SK-N-SH treated with all-trans-retinoic acid at 6 μM for 48 hours (cell line): ENCODE results near the gene LGALS7B.

Source experiments
- ARNTL ChIP-seq: fragments of 450-650 bp; formaldehyde crosslinking; IDR thresholded peaks from 2 replicates; pipeline ENCODE4 v1.5.0; 2020; ENCODE audit warnings: low read depth, mild to moderate bottlenecking, moderate library complexity, borderline replicate concordance
- CREB5 ChIP-seq: fragments of 250-450 bp; sonication (Bioruptor Pico); IDR thresholded peaks from 2 replicates; pipeline ENCODE4 v1.5.1; 2020; ENCODE audit warnings: low read depth, mild to moderate bottlenecking, moderate library complexity
- ESRRG ChIP-seq: fragments of 250-450 bp; sonication (Bioruptor Pico); IDR thresholded peaks from 2 replicates; pipeline ENCODE4 v1.6.1; 2021; ENCODE audit warnings: mild to moderate bottlenecking
- POU6F1 ChIP-seq: fragments of 250-450 bp; sonication (Bioruptor Pico); IDR thresholded peaks from 2 replicates; pipeline ENCODE4 v1.8.0; 2021; ENCODE audit warnings: low read depth, mild to moderate bottlenecking, moderate library complexity, borderline replicate concordance
- SNAI2 ChIP-seq: fragments of 250-450 bp; sonication (Bioruptor Pico); IDR thresholded peaks from 2 replicates; pipeline ENCODE4 v1.5.0; 2020; ENCODE audit warnings: mild to moderate bottlenecking, moderate library complexity
- ZC3H10 ChIP-seq: fragments of 250-450 bp; sonication (Bioruptor Pico); IDR thresholded peaks from 2 replicates; pipeline ENCODE4 v1.5.1; 2021; ENCODE audit warnings: mild to moderate bottlenecking, moderate library complexity
- ZFP3 ChIP-seq: fragments of 250-450 bp; sonication (Bioruptor Pico); IDR thresholded peaks from 2 replicates; pipeline ENCODE4 v1.5.0; 2020; ENCODE audit warnings: mild to moderate bottlenecking, moderate library complexity
- ZNF565 ChIP-seq: fragments of 450-650 bp; formaldehyde crosslinking; conservative IDR thresholded peaks from 2 replicates; pipeline ENCODE4 v1.5.0; 2020; ENCODE audit warnings: low read depth, mild to moderate bottlenecking, moderate library complexity
- ZNF70 ChIP-seq: fragments of 450-650 bp; formaldehyde crosslinking; IDR thresholded peaks from 2 replicates; pipeline ENCODE4 v1.5.0; 2020; ENCODE audit warnings: mild to moderate bottlenecking, moderate library complexity
- TF ChIP-seq, protein P1 (sequence below): fragments of 250-450 bp; sonication (Bioruptor Pico); IDR thresholded peaks from 2 replicates; pipeline ENCODE4 v1.8.0; 2020; ENCODE audit warnings: mild to moderate bottlenecking, moderate library complexity, borderline replicate concordance
- TF ChIP-seq, protein P2 (sequence below): fragments of 250-450 bp; sonication (Bioruptor Pico); IDR thresholded peaks from 2 replicates; pipeline ENCODE4 v1.5.1; 2021; ENCODE audit warnings: mild to moderate bottlenecking, moderate library complexity

DNA sequence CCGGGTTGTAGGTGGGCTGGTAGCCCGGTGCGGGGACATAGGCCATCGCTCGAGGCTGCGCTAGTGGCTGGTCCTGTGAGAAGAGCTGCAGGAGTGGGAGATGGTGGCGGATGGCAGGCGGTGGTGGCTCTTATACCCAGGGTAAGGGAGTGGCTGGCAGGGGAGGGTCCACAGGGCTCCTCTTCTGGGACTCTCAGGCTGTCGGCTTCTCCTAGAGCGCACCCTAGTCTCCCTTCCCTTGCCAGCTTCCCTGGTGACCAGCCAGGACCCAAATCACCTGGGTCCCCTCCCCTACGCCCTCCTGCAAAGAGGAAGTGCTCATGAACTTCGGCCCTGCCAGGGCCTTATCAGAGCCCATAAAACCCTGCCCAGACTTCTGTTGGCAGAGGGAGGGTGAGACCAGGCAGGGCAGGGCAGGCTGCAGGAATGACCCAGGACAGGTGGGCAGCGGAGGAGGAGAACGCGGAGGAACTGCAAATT is 23.9 kb downstream of the LGALS7B start, which contains the start of gene LGALS4:
- TF ChIP-seq ESRRG (CRISPR knock-in tag) (no peak), CREB5 (no peak), ZC3H10 (CRISPR knock-in tag) (no peak), ZNF565 (CRISPR knock-in tag) (no peak), ZNF70 (CRISPR knock-in tag) (no peak), ARNTL (CRISPR knock-in tag) (no peak), POU6F1 (CRISPR knock-in tag) (no peak), ZFP3 (CRISPR knock-in tag) (no peak), SNAI2 (CRISPR knock-in tag) (no peak)
- TF ChIP-seq, protein P1, sequence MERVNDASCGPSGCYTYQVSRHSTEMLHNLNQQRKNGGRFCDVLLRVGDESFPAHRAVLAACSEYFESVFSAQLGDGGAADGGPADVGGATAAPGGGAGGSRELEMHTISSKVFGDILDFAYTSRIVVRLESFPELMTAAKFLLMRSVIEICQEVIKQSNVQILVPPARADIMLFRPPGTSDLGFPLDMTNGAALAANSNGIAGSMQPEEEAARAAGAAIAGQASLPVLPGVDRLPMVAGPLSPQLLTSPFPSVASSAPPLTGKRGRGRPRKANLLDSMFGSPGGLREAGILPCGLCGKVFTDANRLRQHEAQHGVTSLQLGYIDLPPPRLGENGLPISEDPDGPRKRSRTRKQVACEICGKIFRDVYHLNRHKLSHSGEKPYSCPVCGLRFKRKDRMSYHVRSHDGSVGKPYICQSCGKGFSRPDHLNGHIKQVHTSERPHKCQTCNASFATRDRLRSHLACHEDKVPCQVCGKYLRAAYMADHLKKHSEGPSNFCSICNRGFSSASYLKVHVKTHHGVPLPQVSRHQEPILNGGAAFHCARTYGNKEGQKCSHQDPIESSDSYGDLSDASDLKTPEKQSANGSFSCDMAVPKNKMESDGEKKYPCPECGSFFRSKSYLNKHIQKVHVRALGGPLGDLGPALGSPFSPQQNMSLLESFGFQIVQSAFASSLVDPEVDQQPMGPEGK (CRISPR knock-in tag): no peak
- TF ChIP-seq, protein P2, sequence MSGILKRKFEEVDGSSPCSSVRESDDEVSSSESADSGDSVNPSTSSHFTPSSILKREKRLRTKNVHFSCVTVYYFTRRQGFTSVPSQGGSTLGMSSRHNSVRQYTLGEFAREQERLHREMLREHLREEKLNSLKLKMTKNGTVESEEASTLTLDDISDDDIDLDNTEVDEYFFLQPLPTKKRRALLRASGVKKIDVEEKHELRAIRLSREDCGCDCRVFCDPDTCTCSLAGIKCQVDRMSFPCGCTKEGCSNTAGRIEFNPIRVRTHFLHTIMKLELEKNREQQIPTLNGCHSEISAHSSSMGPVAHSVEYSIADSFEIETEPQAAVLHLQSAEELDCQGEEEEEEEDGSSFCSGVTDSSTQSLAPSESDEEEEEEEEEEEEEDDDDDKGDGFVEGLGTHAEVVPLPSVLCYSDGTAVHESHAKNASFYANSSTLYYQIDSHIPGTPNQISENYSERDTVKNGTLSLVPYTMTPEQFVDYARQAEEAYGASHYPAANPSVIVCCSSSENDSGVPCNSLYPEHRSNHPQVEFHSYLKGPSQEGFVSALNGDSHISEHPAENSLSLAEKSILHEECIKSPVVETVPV (CRISPR knock-in tag): no peak
